HuH-7.5 (cell line): ENCODE data around the gene SLC6A3.
"Not testable (repeated sequence)": the region's sequence is repeated elsewhere in the genome, so short reads cannot be mapped to it uniquely, and the experiment has no call there.

Experiments
- DNase-seq: peaks from one replicate; pipeline ENCODE4 v3.0.0; 2011; ENCODE audit warnings: low spot score

Gene SLC6A3

DNA sequence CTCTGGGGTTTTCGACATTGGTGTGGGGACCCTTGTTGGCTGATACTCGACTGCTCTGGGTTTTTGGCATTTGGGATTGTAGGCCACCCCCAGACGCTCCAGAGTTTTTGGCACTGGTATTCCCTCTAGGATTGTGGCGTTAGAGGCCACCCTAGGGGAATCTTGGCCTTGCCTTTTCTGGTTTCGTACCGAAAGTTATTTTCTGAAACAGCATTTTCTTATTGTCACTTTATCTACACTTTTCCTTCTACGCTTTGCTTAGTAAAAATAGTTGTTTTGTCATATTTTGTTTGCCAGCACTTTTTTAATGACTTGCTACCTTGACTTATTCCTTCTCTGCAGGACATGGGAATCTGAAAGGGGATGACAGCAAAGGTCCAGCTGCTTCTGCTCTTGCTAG lies 75.2 kb downstream of the SLC6A3 start:
- no peak for DNase-seq

DNA sequence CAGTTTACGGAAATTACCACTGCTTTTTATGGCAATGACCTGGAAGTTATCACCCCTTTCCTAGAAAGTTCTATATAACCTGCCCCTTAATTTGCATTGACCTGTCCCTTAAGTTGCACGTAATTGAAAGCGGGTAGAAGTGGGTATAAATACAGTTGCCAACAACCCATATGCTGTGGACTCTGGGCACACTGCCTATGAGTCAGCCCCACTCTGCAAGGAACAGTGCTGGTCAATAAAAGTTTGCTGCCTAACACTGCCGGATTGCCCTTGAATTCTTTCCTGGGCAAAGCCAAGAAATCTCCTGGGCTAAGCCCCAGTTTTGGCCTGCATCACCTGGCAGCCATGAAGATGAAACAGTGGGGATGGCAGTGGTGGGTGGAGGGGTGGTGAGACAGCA lies 76.5 kb downstream of the SLC6A3 start:
- no peak for DNase-seq

DNA sequence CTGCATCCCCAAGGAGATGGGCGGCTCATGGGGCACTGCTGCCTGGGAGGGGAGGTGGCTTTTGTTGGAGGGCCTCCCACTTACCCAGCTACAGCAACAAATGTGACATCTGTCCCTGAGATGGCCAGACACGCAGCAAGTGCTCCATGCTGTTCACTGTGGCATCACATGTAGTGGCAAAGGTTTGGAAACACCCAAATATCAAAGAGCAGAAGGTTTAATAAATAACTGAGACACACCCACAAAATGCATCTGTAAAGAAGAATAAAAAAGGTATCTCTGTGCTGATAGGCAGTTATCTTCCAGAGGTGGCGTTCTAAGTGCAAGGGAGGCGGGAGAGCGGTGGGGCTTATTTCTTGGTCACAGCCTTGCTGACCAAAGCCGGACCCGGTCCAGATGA lies 77.0 kb downstream of the SLC6A3 start:
- DNase-seq = no peak

DNA sequence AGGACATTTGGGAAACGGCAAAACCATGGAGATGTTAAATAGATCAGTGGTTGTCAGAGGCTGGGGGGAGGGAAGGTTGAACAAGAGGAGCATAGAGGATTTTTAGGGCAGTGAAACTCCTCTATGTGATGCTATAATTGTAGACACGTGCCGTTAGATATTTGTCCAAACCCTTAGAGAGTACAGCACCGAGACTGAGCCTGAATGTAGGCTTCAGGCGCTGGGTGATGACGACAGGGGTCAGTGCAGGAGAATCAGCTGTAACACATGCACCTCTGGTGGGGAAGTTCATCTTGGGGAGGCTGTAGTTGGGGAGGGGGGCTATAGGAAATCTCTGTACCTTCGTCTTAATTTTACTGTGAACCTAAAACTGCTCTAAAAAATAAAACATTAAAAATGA lies 78.1 kb downstream of the SLC6A3 start:
- no peak for DNase-seq

DNA sequence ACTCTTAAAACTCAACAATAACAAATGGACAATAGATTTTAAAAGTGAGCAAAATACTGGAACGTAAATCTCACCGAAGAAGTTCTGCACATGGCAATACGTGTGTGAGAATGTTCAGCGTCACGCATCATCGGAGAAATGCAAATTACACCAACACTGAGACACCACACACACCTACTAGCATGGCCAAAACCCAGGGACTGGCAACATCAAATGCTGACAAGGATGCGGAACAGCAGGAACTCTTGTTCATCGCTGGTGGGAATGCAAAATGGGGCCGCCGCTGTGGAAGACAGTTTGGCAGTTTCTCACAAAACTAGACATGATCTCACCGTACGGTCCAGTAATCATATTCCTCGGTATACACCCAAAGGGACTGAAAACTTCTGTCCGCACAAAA lies 78.7 kb downstream of the SLC6A3 start:
- DNase-seq = no peak

DNA sequence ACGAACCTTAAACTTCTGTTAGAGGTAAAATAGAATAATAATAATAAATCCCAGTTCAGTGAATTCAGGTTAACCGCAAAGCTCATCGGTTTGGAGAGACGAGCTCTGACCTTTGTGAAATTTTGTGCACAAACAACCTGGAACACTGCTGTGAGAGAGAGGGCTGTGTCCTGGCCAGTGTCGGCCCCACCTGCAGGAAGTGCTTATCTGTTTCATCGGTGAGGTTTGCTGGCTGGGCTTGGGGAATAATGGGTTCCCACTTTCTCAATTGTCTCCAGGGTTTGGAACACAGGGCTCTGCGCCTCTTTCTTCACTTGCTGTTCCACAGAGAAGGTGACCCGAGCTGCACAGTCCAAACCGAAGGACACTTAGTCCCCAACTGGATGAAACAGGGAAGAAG lies 81.0 kb downstream of the SLC6A3 start:
- DNase-seq = no peak

DNA sequence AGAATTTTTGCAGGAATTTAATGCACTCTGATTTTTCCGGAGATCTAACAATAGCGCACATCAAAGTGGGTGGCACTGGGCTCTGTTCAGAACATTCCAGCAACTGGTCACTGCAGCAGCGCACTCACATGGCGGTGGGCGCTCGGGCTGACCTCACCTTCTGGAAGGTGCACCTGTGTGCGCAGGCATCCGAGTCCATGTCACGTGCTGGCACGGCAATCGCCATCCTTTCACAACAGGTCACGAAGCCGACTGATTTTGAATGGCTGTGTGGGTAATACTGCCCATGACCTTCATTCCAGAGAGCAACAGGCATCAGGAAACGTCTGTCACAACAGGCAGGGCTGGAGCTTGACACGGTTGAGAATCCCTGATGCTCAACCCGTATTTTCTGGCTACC lies 81.7 kb downstream of the SLC6A3 start:
- no peak for DNase-seq

DNA sequence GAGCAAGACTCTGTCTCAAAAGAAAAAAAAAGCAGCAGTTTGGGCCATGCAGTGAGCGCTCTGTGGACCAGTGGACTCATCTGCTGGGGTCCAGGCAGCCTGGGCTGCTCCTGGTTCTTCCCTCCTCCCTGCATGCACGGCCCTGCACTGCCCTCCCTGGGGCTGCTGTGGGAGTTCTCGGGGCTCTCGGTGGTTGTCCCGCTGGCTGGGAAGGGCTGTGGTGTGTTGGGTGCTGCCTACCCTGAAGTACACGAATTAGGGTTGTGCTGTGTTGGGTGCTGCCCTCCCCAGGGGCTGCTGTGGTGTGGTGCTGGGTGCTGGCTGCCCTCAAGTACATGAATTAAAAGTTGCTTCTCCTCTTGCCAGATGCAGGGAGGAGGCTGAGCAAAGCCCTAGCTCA lies 82.1 kb downstream of the SLC6A3 start:
- DNase-seq = no peak

DNA sequence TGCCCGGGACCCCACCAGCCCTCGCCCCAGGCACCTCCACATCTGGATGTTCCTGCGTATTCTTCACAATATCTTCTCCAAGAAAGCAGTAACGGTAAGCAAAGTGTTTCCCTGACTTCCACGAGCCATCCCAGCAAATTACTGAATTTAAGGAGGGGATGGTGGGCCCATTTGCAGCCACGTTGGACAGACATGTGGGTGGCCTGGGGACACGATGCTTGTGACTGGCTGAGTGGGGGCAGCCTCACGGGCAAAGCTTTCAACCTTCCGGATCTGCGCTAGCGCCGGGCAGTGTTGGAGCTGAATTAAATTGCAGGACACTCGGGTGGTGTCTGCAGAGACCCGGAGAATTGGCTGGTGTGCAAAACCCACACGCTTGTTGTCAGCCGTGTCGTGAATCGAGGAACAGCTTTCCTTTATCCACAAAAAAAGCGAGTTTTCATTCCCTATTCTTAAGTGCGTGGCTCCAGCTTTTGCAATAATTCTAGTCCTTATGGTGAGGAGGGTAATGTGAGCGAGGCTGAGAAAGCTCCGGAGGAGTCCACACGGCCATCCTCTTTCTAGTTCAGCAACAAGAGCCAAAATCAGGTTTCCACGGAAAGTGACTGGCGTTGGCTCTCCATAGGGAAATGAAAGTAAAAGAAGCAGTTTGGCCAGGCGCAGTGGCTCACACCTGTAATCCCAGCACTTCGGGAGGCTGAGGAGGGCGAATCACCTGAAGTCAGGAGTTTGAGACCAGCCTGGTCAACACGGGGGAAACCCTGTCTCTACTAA lies 82.8 kb downstream of the SLC6A3 start:
- no peak for DNase-seq

DNA sequence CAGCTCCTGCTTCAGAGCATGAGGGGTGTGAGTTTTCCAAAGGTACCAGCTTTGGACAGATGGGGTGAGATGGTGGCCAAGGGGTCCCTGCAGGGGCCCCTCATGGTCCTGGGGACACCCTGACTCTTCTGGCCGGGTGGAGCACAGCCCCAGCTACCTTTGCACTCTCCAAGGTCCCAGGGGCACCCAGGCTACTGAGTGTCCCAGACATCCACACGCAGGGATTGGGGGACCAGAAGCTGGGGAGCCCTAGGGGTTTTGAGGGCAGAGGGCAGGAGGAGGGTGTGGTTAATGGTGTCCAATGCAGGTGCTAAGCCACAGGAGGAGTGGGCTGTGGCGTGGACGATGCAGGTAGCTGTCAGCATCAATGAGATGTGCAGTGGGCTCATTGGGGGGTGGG lies 84.4 kb downstream of the SLC6A3 start:
- DNase-seq = no peak

DNA sequence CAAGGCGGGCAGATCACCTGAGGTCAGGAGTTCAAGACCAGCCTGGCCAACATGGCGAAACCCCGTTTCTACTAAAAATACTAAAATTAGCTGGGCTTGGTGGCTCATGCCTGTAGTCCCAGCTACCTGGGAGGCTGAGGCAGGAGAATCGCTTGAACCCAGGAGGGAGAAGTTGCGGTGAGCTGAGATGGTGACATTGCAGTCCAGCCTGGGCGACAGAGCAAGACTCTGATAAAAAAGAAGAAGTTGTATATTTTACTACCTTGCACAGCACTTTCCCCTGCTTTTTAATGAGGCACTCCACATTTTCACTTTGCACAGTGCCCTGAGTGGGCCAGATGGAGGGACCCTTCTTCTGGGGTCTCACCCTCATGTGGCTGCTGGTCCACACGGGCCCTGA lies 84.9 kb downstream of the SLC6A3 start:
- DNase-seq = not testable (repeated sequence)

DNA sequence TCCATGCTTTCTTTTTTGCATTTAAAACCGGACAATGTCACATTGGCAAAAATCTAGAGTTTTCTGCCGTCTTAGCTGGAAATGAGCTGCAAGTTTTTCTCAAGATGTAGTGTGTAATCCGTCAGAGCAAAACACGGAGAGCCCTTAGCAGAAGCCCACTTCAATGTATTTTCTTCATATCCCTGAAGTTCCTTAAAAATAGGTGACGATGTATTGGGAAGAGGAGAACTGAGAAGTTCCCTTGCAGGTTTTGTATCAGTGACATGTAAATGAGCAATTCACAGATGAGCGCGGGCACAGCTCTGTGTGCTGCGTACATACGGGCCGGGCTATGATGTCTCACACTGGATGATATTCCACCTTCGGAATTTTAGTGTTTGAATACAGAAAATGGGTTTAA lies 85.5 kb downstream of the SLC6A3 start:
- DNase-seq = no peak

DNA sequence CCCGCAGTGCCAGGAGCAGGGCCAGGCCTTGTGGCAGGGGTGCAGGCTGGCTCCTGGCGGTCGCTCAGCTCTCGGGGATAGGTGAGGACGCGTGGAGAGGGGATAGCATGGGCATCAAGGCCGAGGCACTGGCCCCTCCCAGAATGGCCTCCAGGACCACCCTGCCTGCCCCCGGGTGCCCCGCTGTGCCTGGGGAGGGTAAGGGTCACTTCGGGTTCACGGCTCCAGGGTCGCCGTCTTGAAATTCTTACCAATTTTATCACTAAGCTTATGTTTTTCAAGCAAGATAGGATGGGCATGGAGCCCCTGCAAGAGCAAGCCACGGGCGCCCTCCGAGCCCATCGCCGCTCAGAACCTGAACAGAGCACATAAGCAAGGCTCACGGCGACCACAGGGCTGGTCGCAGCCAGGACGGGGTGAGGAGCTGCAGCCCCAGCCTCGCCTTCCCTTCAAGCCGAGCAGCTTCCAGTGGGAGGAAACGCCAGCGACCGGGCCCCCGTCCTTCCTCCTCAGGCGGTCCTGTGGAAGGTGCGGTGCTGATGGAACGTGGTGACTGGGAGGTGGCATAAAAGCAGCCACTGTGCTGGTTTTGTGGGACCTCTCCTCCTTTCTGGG lies 86.1 kb downstream of the SLC6A3 start:
- DNase-seq = no peak

DNA sequence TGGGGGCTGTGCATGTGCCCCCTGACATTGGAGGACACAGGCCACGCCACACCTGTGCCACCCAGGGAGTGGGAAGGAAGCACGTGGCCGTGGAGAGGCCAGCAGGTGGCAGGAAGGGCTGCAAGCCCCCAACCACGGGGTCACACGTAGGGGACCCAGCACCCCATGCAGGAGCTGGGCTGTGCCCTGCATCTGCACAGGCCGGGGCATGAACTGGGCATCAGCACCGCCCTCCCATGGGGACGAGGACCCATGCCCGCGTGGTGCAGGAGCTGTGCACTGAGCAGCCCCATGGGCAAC lies 86.6 kb downstream of the SLC6A3 start:
- no peak for DNase-seq

DNA sequence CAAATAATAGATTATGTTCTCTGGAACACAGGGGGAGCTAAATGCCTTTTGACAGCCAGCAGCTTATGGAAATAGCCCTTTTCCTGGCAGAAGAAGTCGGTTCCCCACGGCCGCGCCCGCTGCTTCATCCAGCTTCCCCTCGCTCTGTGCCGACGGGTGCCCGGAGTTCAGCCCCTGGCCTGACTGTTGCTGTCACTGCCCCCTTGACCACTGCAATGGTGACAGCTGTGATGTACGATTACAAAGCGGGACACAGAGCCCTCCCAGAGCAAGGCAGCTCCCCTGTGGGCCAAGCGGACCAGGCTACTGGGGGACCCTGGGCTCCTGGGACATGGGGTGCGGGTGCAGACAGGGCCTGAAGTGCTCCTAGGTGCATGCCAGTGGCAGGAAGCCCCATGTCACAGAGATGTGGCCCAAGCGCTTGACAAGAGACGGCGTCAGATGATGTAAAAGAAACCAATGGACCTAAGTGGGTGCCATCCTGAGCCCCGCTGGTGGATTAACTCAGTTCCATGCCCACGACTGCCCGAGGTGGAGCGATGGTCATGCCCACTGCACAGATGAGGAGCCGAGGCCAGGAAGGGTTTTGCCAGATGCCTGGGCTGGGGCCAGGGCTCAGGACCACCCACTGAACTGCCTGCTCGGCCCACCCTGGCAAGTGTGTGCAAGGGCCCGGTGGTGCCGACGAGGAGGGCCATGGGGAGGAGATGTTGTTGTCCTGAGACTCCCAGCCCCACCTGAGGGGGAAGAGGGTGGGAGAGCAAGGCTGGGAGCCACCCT lies 87.1 kb downstream of the SLC6A3 start:
- no peak for DNase-seq

DNA sequence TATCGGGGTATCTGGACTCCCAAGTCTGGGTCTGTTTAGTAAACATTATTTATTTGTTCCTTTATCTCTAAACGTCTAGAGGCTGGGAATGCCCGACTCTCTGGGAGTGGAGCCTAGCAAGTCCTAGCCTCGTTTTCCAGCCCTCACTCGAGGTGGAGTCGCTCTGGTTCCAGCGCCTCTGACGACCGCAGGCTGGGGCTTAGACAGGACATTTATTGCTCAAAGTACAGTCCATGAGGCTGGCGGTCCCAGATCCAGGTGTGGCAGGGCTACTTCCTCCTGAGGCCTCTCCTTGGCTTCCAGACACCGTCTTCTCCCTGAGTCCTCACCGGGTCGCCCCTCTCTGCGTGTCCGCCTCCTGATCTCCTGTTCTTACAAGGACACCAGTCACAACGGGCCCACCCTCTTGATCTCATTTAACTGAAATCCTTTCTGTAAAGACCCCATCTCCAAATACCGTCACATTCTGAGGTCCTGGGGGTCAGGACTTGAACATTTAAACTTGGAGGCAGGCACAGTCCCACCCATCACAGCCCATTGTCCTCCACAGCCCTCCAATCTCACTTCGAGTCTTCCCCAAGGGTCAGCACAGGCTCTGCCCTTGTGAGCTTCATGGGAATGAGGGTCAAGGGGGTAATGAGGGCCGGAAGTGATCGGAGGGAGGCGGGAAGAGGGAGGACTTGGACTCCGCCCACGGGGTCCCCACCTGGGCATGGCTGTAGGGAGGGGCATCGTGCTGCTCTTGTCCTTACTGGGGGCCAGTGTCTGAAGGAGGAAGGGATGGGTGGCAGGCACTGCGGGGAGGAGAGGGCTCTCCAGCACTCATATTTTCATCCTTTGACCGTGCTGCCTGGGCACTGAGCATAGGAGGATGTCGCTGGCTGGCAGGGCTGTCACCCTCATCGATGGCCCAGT lies 88.1 kb downstream of the SLC6A3 start:
- DNase-seq = no peak

DNA sequence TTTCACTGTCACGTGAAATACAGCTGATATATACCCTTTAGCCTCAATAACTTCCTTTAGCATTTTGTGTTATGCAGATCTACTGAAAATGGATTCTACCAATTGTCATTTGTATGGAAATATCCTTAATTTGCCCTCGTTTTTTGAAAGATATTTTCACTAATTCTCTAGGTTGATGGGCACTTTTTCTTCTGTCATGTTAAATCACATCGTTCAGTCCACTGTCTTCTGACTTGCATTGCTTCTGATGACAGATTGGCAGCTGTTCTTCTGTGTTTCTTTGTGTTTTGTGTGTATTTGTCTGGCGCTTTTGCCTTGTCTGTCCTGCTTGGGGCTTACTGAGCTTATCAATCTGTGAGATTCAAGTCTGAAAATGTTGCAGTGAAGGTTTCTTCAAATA lies 90.7 kb downstream of the SLC6A3 start:
- DNase-seq = no peak

DNA sequence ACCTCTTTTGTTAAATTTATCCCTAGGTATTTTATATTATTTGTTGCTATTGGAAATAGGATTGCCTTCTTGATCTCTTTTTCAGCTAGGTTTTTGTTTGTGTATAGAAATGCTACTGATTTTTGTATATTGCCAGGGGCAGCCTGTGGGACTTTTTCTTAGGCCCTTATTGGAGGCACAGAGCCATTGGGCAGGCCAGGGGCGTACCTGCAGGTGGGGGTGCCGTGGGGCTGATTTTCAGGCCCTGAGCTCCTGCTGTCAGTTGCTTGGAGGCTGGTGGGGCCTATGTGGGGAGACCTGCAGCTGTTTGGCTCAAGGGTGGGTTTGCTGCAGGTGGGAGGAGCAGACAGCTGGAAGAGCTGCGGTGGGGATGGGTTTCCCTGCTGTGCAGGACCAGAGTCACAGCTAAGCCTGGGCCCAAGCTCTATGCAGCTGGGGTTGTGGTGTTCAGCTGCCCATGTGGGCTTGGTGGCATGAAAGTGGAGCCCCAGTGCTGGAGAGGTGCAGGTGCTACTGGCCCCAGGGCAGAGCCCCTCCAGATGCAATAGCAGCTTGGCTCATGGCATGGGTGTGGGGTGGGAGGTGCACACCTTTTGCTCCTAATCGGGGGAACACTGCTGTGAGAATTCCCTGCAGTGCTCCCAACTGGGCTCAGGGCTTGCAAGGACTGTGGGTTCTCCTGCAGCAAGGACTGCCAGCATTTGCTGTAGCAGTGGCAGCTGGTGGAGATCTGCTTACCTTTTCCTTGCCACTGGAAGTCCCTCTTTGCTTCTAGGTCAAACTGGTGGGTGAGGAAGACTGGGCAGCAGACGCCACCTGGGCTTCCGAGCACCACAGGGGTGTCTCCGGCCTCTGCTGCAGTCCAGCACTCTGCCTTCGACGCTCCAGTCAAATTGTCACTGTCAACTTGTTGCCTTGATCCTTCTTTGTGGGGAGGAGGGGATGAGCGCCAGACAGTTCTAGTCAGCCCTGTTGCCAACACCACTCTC lies 92.7 kb downstream of the SLC6A3 start:
- no peak for DNase-seq

DNA sequence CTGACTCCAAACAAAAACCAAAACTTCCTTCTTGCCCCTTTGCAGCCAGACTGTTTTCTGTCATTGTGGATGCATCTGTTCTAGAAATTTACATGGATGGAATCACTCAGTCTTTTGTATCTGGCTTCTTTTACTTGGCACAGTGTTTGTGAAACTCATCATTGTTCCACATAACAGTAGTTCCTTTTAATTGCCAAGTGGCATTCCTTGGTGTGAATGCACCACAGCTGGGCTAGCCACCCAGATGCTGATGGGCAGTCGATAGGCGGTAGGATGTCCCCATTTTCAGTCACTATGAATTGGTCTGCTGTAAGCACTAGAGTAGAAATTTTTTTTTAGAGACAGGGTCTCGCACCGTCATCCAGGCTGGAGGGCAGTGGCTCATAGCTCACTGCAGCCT lies 94.1 kb downstream of the SLC6A3 start:
- DNase-seq = no peak

DNA sequence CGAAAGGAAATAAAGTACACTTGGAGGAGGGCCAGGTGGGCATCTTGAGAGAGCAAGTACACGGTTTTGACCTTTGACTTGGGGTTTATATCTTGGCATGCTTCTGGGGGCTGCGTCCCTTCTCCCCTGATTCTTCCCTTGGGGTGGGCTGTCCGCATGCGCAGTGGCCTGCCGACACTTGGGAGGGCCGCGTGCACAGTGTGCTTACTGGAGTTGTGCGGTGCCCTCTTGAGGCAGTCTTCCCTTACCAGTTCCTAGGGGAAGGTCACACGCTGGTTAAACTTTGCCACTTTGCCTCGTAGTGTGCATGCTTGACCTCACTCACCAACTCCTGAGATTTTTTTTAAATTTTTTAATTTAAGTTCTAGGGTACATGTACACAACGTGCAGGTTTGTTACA lies 96.0 kb downstream of the SLC6A3 start:
- no peak for DNase-seq

DNA sequence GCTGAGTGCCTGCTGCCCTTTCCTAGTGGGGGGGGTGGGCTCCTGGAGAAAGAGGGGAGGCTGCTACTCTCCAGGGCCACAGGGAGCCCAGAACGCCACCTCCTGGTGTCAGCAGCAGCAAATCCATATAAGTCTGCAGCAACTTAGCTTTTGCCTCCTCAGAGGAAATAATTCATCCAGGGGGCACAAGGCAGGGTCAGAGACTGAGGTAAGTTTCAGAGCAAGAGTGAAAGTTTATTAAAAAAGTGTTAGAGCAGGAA lies 96.3 kb downstream of the SLC6A3 start:
- DNase-seq = no peak

DNA sequence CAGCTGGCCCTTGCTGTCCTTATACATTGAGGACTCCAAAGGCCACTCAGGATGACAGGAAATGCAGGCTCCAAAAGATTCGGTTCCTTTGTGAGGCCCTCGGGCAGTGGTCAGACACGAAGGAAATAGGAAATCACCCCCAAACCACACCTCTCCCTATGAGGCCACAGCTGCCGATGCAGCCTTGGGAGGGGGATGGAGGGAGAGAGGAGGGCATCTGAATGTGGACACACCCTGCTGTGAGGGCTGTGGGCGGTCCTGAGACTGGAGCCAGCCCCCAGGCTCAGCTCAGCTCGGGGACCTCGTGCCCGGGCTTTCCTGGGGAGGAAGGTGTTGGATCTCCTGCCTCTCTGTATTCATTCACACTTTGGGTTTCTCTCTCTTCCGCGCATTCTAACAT lies 97.7 kb downstream of the SLC6A3 start:
- no peak for DNase-seq
